Neural progenitor cell (in vitro differentiated cells): ENCODE measurements around the gene NDUFA13.

Experiments used
- EZH2 ChIP-seq: fragments of 200-600 bp; sonication (generic); IDR thresholded peaks from 2 replicates; pipeline ENCODE4 v1.6.1; 2017; ENCODE audit warnings: antibody characterized with exemption, mild to moderate bottlenecking, moderate library complexity
- EZH2phosphoT487 ChIP-seq: fragments of 200-600 bp; sonication (generic); IDR thresholded peaks from 2 replicates; pipeline ENCODE4 v1.6.1; 2017; ENCODE audit warnings: antibody characterized with exemption
- TF ChIP-seq, protein P1 (sequence below): fragments of 200-600 bp; sonication (generic); IDR thresholded peaks from 2 replicates; pipeline ENCODE4 v1.5.1; 2017; ENCODE audit warnings: antibody characterized with exemption, mild to moderate bottlenecking

DNA sequence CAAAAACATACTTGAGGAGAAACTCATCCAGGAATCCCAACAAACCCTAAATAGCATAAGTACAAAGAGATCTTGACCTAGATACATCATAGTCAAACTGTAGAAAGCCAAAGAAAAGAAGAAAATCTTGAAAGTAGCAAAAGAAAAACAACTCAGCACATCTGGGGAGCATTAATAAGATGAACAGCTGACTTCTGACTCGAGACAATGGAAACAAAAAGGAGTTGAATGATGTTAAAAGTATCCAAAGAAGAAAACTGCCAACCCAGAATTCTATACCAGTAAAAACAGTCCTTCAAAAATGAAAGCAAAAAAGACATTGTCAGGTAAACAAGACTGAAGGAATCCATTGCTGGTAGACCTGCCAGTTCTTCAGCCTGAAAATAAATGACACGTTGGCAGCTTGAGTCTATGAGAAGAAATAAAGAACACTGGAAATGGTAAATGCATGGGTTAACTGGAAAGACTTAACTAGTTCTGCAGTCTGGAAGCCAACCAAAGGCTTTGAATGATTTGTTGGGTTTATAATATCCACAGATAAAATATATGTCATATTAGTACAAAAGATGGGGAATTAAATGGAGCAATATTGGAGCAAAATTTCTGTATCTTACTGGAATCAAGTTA is 47.5 kb upstream of the NDUFA13 start:
- no peak for TF ChIP-seq EZH2phosphoT487
- TF ChIP-seq, protein P1, sequence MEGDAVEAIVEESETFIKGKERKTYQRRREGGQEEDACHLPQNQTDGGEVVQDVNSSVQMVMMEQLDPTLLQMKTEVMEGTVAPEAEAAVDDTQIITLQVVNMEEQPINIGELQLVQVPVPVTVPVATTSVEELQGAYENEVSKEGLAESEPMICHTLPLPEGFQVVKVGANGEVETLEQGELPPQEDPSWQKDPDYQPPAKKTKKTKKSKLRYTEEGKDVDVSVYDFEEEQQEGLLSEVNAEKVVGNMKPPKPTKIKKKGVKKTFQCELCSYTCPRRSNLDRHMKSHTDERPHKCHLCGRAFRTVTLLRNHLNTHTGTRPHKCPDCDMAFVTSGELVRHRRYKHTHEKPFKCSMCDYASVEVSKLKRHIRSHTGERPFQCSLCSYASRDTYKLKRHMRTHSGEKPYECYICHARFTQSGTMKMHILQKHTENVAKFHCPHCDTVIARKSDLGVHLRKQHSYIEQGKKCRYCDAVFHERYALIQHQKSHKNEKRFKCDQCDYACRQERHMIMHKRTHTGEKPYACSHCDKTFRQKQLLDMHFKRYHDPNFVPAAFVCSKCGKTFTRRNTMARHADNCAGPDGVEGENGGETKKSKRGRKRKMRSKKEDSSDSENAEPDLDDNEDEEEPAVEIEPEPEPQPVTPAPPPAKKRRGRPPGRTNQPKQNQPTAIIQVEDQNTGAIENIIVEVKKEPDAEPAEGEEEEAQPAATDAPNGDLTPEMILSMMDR, result no peak
- TF ChIP-seq EZH2, result no peak
